Lower leg skin (tissue), 4 donors: Measurements from ENCODE around the gene KBTBD7. TPM values are rescaled to one million over a fixed set of nuclear protein-coding genes. Genes with fewer than 3 reads are reported as not detected.

Experiments
- DNase-seq, 2 donors: peaks; one replicate each; pipeline ENCODE4 v3.0.0-alpha.2; 2019; ENCODE audit warnings: low spot score in 2 of 2
- H3K4me3 ChIP-seq: fragments of 200-600 bp; sonication (generic); 2 replicates; pipeline ENCODE4 v1.5.1; 2017; ENCODE audit warnings: mild to moderate bottlenecking, low read depth; ENCODE audit not compliant: poor library complexity, severe bottlenecking
- CTCF ChIP-seq, 3 donors: fragments of 450-650 bp; IDR thresholded peaks; one replicate each; pipeline ENCODE4 v1.5.1; 2016; ENCODE audit warnings: antibody characterized with exemption in 3 of 3, mild to moderate bottlenecking in 3 of 3, moderate library complexity in 2 of 3
- POLR2A ChIP-seq, 2 donors: fragments of 450-650 bp; IDR thresholded peaks; one replicate each; pipeline ENCODE4 v1.6.1; 2016 to 2017; ENCODE audit warnings: antibody characterized with exemption in 2 of 2, mild to moderate bottlenecking in 1 of 2, moderate library complexity in 1 of 2
- WGBS, 2 donors: methylation state at CpG; one replicate each; pipeline ENCODE4 v1.1.5; 2018; 5-methylcytosine and 5-hydroxymethylcytosine counted together
- intact Hi-C: fragments of 100-400 bp; cut with DNase I; formaldehyde crosslinking; loops from one replicate; pipeline ENCODE4 v1.15.0; 2023; ENCODE audit warnings: low total_unique reads
- total RNA-seq, 4 donors: library from RNA; depleted of rRNA; stranded (reverse); fragments of >200 nt; gene quantifications; one replicate each; pipeline ENCODE4 v1.1.0, GENCODE V29; 2016

Gene KBTBD7
- total RNA-seq, 4 donors from 2014 or later: 4.1 to 9.1 (median 6.7) TPM

- DNase-seq: no peak
- WGBS, 2 donors: 66 to 79% methylated on average over 2 of the region's 2 CpGs
- intact Hi-C loops: no loop called here
These were observed 49.8 kb downstream of the KBTBD7 start for GRCh38 chr13:41144576-41144975.

More at GRCh38 chr13:41144576-41144975, 49.8 kb downstream of the KBTBD7 start:
- no peak overlapping the region for H3K4me3 ChIP-seq
- TF ChIP-seq CTCF (IDR thresholded peaks at IDR 0.05): no peak
- TF ChIP-seq POLR2A (IDR thresholded peaks at IDR 0.05): no peak

Other genes starting within 250 kb of the KBTBD7 start
- gene ELF1, start 175.3 kb downstream of the KBTBD7 start, total RNA-seq: 100 to 1,000 TPM; 112 to 137 (median 125) TPM
- gene WBP4, start 133.1 kb downstream of the KBTBD7 start, total RNA-seq: 10 to 100 TPM in 2 of 4 donors, 1 to 10 TPM in 2; 7.2 to 11.2 (median 9.8) TPM
- gene KBTBD6, start 61.8 kb downstream of the KBTBD7 start, total RNA-seq: 1 to 10 TPM; 3.2 to 6.3 (median 4.9) TPM
- gene MTRF1, start 69.0 kb upstream of the KBTBD7 start, total RNA-seq: 10 to 100 TPM in 1 of 4 donors, 1 to 10 TPM in 3; 4.2 to 13.5 (median 6.1) TPM
- gene NAA16, start 116.7 kb upstream of the KBTBD7 start, total RNA-seq: 10 to 100 TPM; 15.9 to 25.8 (median 18.7) TPM